ENCODE measurements around the gene SYNPO2.
A peak's percentile ranks its signal among the peaks of the same experiment; 100 is the strongest.

The SYNPO2 gene

GRCh38 chr4:118850488-118851173, 38.0 kb upstream of the SYNPO2 start:
- DNase-seq (ENCODE audit: low spot score): no peak
- no peaks in the 10 kb centered on the region for H3K36me3 ChIP-seq (ENCODE audit: low read depth)
- no peaks in the 10 kb centered on the region for H3K9me3 ChIP-seq (ENCODE audit: severe bottlenecking)
- peaks cover 3% of the 10 kb centered on the region for H3K4me1 ChIP-seq (ENCODE audit: insufficient read depth, poor library complexity, severe bottlenecking)
- no peak for TF ChIP-seq CTCF (IDR thresholded peaks at IDR 0.05; ENCODE audit: poor library complexity, severe bottlenecking)
- peak overlapping the region; percentile 25 for H3K4me3 ChIP-seq (ENCODE audit: severe bottlenecking)
- ATAC-seq (ENCODE audit: low read depth): peak; percentile 73
- H3K27me3 ChIP-seq (ENCODE audit: insufficient read depth, poor library complexity, severe bottlenecking): no peaks in the 10 kb centered on the region
- no peak overlapping the region for H3K27ac ChIP-seq (ENCODE audit: poor library complexity, severe bottlenecking)

GRCh38 chr4:118857760-118858159, 30.9 kb upstream of the SYNPO2 start:
- H3K4me3 ChIP-seq (ENCODE audit: severe bottlenecking): no peak overlapping the region
- no peaks in the 10 kb centered on the region for H3K4me1 ChIP-seq (ENCODE audit: insufficient read depth, poor library complexity, severe bottlenecking)
- H3K9me3 ChIP-seq (ENCODE audit: severe bottlenecking): no peaks in the 10 kb centered on the region
- DNase-seq (ENCODE audit: low spot score) (no peak), ATAC-seq (ENCODE audit: low read depth) (no peak)
- no peak for TF ChIP-seq CTCF (IDR thresholded peaks at IDR 0.05; ENCODE audit: poor library complexity, severe bottlenecking)
- no peaks in the 10 kb centered on the region for H3K36me3 ChIP-seq (ENCODE audit: low read depth)
- H3K27ac ChIP-seq (ENCODE audit: poor library complexity, severe bottlenecking): no peak overlapping the region
- H3K27me3 ChIP-seq (ENCODE audit: insufficient read depth, poor library complexity, severe bottlenecking): no peaks in the 10 kb centered on the region

DNA sequence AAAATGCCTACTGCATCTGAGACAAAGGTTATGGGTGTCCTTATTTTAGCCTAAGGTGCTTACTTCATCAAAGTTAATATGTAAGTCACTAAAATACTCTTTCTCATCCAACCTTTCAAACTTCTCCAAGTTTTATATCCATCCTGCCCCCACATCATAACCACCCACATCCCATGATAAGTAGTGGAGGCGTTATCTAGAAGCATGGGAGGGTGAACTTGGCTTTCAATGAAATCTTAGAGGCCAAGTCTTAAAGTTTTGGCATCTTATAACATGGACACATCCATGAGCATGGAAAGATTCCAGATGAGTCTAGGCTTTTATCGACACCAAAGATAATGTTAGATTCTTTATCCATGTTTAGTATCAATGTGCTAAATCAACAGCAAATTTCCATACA, 29.9 kb upstream of the SYNPO2 start:
- H3K9me3 ChIP-seq (ENCODE audit: severe bottlenecking): no peaks in the 10 kb centered on the region
- DNase-seq (ENCODE audit: low spot score): no peak
- no peak overlapping the region for H3K4me3 ChIP-seq (ENCODE audit: severe bottlenecking)
- H3K27me3 ChIP-seq (ENCODE audit: insufficient read depth, poor library complexity, severe bottlenecking): no peaks in the 10 kb centered on the region
- no peak for ATAC-seq (ENCODE audit: low read depth)
- no peak overlapping the region for H3K27ac ChIP-seq (ENCODE audit: poor library complexity, severe bottlenecking)
- H3K4me1 ChIP-seq (ENCODE audit: insufficient read depth, poor library complexity, severe bottlenecking): no peaks in the 10 kb centered on the region
- TF ChIP-seq CTCF (IDR thresholded peaks at IDR 0.05; ENCODE audit: poor library complexity, severe bottlenecking): no peak
- no peaks in the 10 kb centered on the region for H3K36me3 ChIP-seq (ENCODE audit: low read depth)

DNA sequence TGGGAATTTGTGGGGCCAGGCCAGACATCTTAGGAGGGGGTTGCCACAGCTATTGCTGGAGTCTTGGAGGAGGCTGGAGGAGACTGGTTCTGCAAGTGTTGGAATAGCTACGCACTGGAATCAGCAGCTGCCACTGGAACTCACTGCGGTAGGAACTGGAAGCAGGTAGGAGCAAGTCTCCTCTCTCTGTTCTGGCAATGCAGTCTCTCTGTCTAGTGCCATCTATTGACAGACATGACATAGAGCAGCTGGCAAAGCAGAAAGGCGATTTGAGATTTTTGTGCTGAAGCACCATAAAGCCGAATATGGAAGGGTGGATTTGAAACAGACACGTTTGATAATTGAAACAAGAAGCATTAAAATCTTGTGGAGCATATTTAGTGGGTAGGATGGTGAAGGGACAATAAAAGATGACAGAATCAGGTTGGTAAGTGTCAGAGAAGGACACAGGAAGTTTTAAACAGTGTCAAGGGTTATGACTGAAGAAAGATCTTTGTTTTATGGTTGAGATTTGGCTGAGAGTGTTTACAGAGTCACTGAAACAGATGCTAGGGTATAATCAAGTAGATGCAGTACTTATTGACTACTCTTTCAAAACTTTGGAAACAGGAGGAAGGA, 23.5 kb upstream of the SYNPO2 start:
- H3K9me3 ChIP-seq (ENCODE audit: severe bottlenecking): no peaks in the 10 kb centered on the region
- no peak overlapping the region for H3K27ac ChIP-seq (ENCODE audit: poor library complexity, severe bottlenecking)
- DNase-seq (ENCODE audit: low spot score): no peak
- TF ChIP-seq CTCF (IDR thresholded peaks at IDR 0.05; ENCODE audit: poor library complexity, severe bottlenecking): peak; percentile 86
- no peak overlapping the region for H3K4me3 ChIP-seq (ENCODE audit: severe bottlenecking)
- H3K4me1 ChIP-seq (ENCODE audit: insufficient read depth, poor library complexity, severe bottlenecking): no peaks in the 10 kb centered on the region
- no peaks in the 10 kb centered on the region for H3K27me3 ChIP-seq (ENCODE audit: insufficient read depth, poor library complexity, severe bottlenecking)
- no peaks in the 10 kb centered on the region for H3K36me3 ChIP-seq (ENCODE audit: low read depth)
- ATAC-seq (ENCODE audit: low read depth): peak; percentile 97

DNA sequence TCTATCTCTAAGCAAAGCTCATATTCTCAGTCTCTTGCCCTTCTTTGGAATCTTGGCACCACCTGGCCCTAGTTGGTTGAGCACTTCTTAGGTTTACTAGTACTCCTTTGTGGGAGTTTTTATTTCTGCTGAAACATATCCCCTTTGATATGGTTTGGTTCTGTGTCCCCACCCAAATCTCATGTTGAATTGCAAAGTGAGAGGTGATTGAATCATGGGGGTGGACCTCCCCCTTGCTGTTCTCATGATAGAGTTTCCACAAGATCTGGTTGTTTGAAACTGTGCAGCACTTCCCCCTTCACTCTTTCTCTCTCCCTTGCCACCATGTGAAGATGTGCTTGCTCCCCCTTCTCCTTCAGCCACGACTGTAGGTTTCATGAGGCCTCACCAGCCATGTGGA, 22.2 kb upstream of the SYNPO2 start:
- no peak for ATAC-seq (ENCODE audit: low read depth)
- Histone ChIP-seq H3K27ac (ENCODE audit: poor library complexity, severe bottlenecking) (no peak overlapping the region), H3K4me3 (ENCODE audit: severe bottlenecking) (no peak overlapping the region), H3K9me3 (ENCODE audit: severe bottlenecking) (no peaks in the 10 kb centered on the region), H3K4me1 (ENCODE audit: insufficient read depth, poor library complexity, severe bottlenecking) (no peaks in the 10 kb centered on the region), H3K36me3 (ENCODE audit: low read depth) (no peaks in the 10 kb centered on the region), H3K27me3 (ENCODE audit: insufficient read depth, poor library complexity, severe bottlenecking) (no peaks in the 10 kb centered on the region)
- no peak for DNase-seq (ENCODE audit: low spot score)
- no peak for TF ChIP-seq CTCF (IDR thresholded peaks at IDR 0.05; ENCODE audit: poor library complexity, severe bottlenecking)
